HEK293 (cell line): Measurements from ENCODE around the gene GALNT2.

Source experiments
- CTCF ChIA-PET: fragments of 350-600 bp; formaldehyde crosslinking; extraction: SDS; loops from one replicate; lab custom pipeline; 2021; ENCODE audit warnings: antibody characterized with exemption; lab: Yijun Ruan, JAX
- POLR2A ChIA-PET: fragments of 300-600 bp; formaldehyde crosslinking; extraction: SDS; loops from one replicate; lab custom pipeline; 2020; ENCODE audit warnings: antibody characterized with exemption, inconsistent platforms; lab: Yijun Ruan, JAX
- H3K27ac ChIP-seq: fragments of 200-500 bp; sonication (Bioruptor generic); 2 replicates; pipeline ENCODE4 v1.5.1; 2014; ENCODE audit warnings: low read depth, low read length, control low read depth, inconsistent platforms; ENCODE audit errors: extremely low read depth
- H3K36me3 ChIP-seq, 2 experiments: fragments of 200-500 bp in 1 of 2; sonication (Bioruptor generic) in 1 of 2; 1 replicate in 1 of 2; 2 replicates in 1 of 2; pipeline ENCODE4 v1.5.1; 2014 to 2017; ENCODE audit warnings: inconsistent platforms in 2 of 2, low read length in 2 of 2; ENCODE audit not compliant: control insufficient read depth in 2 of 2, insufficient read depth in 1 of 2
- H3K4me1 ChIP-seq: fragments of 200-500 bp; sonication (Bioruptor generic); 2 replicates; pipeline ENCODE4 v1.5.1; 2014; ENCODE audit warnings: mild to moderate bottlenecking, low read length, inconsistent platforms; ENCODE audit not compliant: control insufficient read depth, insufficient read depth
- H3K4me3 ChIP-seq: 2 replicates; pipeline ENCODE4 v1.5.1; 2011; ENCODE audit warnings: low read depth, mild to moderate bottlenecking, control low read depth, low read length, moderate library complexity
- H3K9me3 ChIP-seq: fragments of 200-500 bp; sonication (Bioruptor generic); 2 replicates; pipeline ENCODE4 v1.5.1; 2014; ENCODE audit warnings: low read depth, low read length, inconsistent platforms; ENCODE audit not compliant: control insufficient read depth, insufficient read depth
- BCL11B ChIP-seq: fragments of 450-650 bp; formaldehyde crosslinking; IDR thresholded peaks from 2 replicates; pipeline ENCODE4 v1.5.1; 2016; ENCODE audit warnings: low read depth, missing biosample characterization, missing genetic modification characterization
- BCL6B ChIP-seq: fragments of 450-650 bp; formaldehyde crosslinking; IDR thresholded peaks from 2 replicates; pipeline ENCODE4 v1.5.1; 2017; ENCODE audit warnings: missing biosample characterization, missing genetic modification characterization
- GLIS1 ChIP-seq: fragments of 450-650 bp; formaldehyde crosslinking; IDR thresholded peaks from 2 replicates; pipeline ENCODE4 v1.5.1; 2016; ENCODE audit warnings: missing biosample characterization, missing genetic modification characterization
- KLF1 ChIP-seq: fragments of 450-650 bp; formaldehyde crosslinking; IDR thresholded peaks from 2 replicates; pipeline ENCODE4 v1.5.1; 2016; ENCODE audit warnings: missing biosample characterization, missing genetic modification characterization
- MZF1 ChIP-seq: fragments of 450-650 bp; formaldehyde crosslinking; IDR thresholded peaks from 2 replicates; pipeline ENCODE4 v1.5.1; 2017; ENCODE audit warnings: missing biosample characterization, missing genetic modification characterization, borderline replicate concordance
- RBAK ChIP-seq: fragments of 450-650 bp; formaldehyde crosslinking; IDR thresholded peaks from 2 replicates; pipeline ENCODE4 v1.5.1; 2016; ENCODE audit warnings: missing biosample characterization, missing genetic modification characterization
- SETDB1 ChIP-seq: IDR thresholded peaks from one replicate; pipeline ENCODE4 v1.6.1; 2017; ENCODE audit warnings: mild to moderate bottlenecking, low read length, moderate library complexity, mixed read lengths; ENCODE audit not compliant: insufficient read length
- SP7 ChIP-seq: fragments of 450-650 bp; formaldehyde crosslinking; IDR thresholded peaks from 2 replicates; pipeline ENCODE4 v1.5.1; 2016; ENCODE audit warnings: missing biosample characterization, missing genetic modification characterization
- TCF7L2 ChIP-seq: IDR thresholded peaks from 2 replicates; pipeline ENCODE4 v1.6.1; 2011; ENCODE audit warnings: low read depth, mild to moderate bottlenecking, inconsistent platforms, low read length, moderate library complexity, borderline replicate concordance
- TSHZ1 ChIP-seq: fragments of 450-650 bp; formaldehyde crosslinking; IDR thresholded peaks from 2 replicates; pipeline ENCODE4 v1.5.1; 2016; ENCODE audit warnings: missing biosample characterization, missing genetic modification characterization, borderline replicate concordance
- ZBTB26 ChIP-seq: fragments of 450-650 bp; formaldehyde crosslinking; optimal IDR thresholded peaks from 2 replicates; pipeline ENCODE3; 2016; ENCODE audit warnings: missing biosample characterization, mild to moderate bottlenecking, missing genetic modification characterization
- ZBTB48 ChIP-seq: fragments of 450-650 bp; formaldehyde crosslinking; IDR thresholded peaks from 2 replicates; pipeline ENCODE4 v1.5.1; 2016; ENCODE audit warnings: missing biosample characterization, missing genetic modification characterization
- ZFP37 ChIP-seq: fragments of 450-650 bp; formaldehyde crosslinking; IDR thresholded peaks from 2 replicates; pipeline ENCODE4 v1.5.1; 2016; ENCODE audit warnings: missing biosample characterization, missing genetic modification characterization
- ZNF10 ChIP-seq: fragments of 450-650 bp; formaldehyde crosslinking; IDR thresholded peaks from 2 replicates; pipeline ENCODE4 v1.5.1; 2017; ENCODE audit warnings: missing biosample characterization, missing genetic modification characterization
- ZNF169 ChIP-seq: fragments of 450-650 bp; formaldehyde crosslinking; IDR thresholded peaks from 2 replicates; pipeline ENCODE4 v1.5.1; 2016; ENCODE audit warnings: missing biosample characterization, missing genetic modification characterization
- ZNF19 ChIP-seq: fragments of 450-650 bp; formaldehyde crosslinking; IDR thresholded peaks from 2 replicates; pipeline ENCODE4; 2016; ENCODE audit warnings: missing biosample characterization, missing genetic modification characterization, low read depth
- ZNF2 ChIP-seq: fragments of 450-650 bp; formaldehyde crosslinking; IDR thresholded peaks from 2 replicates; pipeline ENCODE4 v1.5.1; 2016; ENCODE audit warnings: missing biosample characterization, missing genetic modification characterization
- ZNF302 ChIP-seq: fragments of 450-650 bp; formaldehyde crosslinking; IDR thresholded peaks from 2 replicates; pipeline ENCODE4 v1.5.1; 2016; ENCODE audit warnings: missing biosample characterization, missing genetic modification characterization, low read depth
- ZNF354C ChIP-seq: fragments of 450-650 bp; formaldehyde crosslinking; IDR thresholded peaks from 2 replicates; pipeline ENCODE4 v1.5.1; 2016; ENCODE audit warnings: missing biosample characterization, missing genetic modification characterization, low read depth, borderline replicate concordance
- ZNF394 ChIP-seq: fragments of 450-650 bp; formaldehyde crosslinking; IDR thresholded peaks from 2 replicates; pipeline ENCODE4 v1.5.1; 2016; ENCODE audit warnings: missing biosample characterization, missing genetic modification characterization, mild to moderate bottlenecking, moderate library complexity, borderline replicate concordance
- ZNF510 ChIP-seq: fragments of 450-650 bp; formaldehyde crosslinking; IDR thresholded peaks from 2 replicates; pipeline ENCODE4 v1.5.1; 2018; ENCODE audit warnings: mild to moderate bottlenecking, missing genetic modification characterization, missing biosample characterization; ENCODE audit not compliant: insufficient replicate concordance
- ZNF521 ChIP-seq: fragments of 450-650 bp; formaldehyde crosslinking; IDR thresholded peaks from 2 replicates; pipeline ENCODE4 v1.5.1; 2017; ENCODE audit warnings: missing biosample characterization, mild to moderate bottlenecking, missing genetic modification characterization
- ZNF621 ChIP-seq: fragments of 450-650 bp; formaldehyde crosslinking; IDR thresholded peaks from 2 replicates; pipeline ENCODE4 v1.5.1; 2017; ENCODE audit warnings: missing biosample characterization, missing genetic modification characterization
- ZNF624 ChIP-seq: fragments of 450-650 bp; formaldehyde crosslinking; IDR thresholded peaks from 2 replicates; pipeline ENCODE4 v1.5.1; 2017; ENCODE audit warnings: missing biosample characterization, missing genetic modification characterization
- ZNF629 ChIP-seq: fragments of 450-650 bp; formaldehyde crosslinking; IDR thresholded peaks from 2 replicates; pipeline ENCODE4 v1.5.1; 2017; ENCODE audit warnings: missing biosample characterization, missing genetic modification characterization
- ZNF660 ChIP-seq: fragments of 450-650 bp; IDR thresholded peaks from 2 replicates; pipeline ENCODE4 v1.5.1; 2018; ENCODE audit warnings: missing biosample characterization, mild to moderate bottlenecking, missing genetic modification characterization
- ZNF664 ChIP-seq: fragments of 450-650 bp; formaldehyde crosslinking; IDR thresholded peaks from 2 replicates; pipeline ENCODE4 v1.5.1; 2016; ENCODE audit warnings: missing biosample characterization, missing genetic modification characterization
- ZNF843 ChIP-seq: fragments of 450-650 bp; formaldehyde crosslinking; IDR thresholded peaks from 2 replicates; pipeline ENCODE4 v1.5.1; 2016; ENCODE audit warnings: missing biosample characterization, missing genetic modification characterization
- ZXDB ChIP-seq: fragments of 450-650 bp; formaldehyde crosslinking; IDR thresholded peaks from 2 replicates; pipeline ENCODE4 v1.5.1; 2016; ENCODE audit warnings: missing biosample characterization, missing genetic modification characterization

Gene GALNT2

GRCh38 chr1:230309646-230310177 is 242.7 kb downstream of the GALNT2 start:
- TF ChIP-seq ZNF510 (tag by site-specific recombination) (no peak), TSHZ1 (no peak), ZNF354C (tag by site-specific recombination) (no peak), ZNF302 (tag by site-specific recombination) (no peak), SETDB1 (no peak), ZNF394 (tag by site-specific recombination) (no peak), KLF1 (tag by site-specific recombination) (0 out of 2 replicates have a peak, but pooled peaks have one; percentile 22)
- TF ChIP-seq, all 188 proteins: peak for 1
- POLR2A ChIA-PET = interaction anchor here (0.8 to 1.1 kb wide), 2 partner anchors 67 to 648 kb away, joined by 3 read pairs; no protein-coding TSS in a partner anchor
- Histone ChIP-seq H3K9me3 (no peaks in the 10 kb centered on the region), H3K36me3 (no peaks in the 10 kb centered on the region), H3K4me3 (no peak overlapping the region), H3K27ac (no peak overlapping the region), H3K4me1 (no peaks in the 10 kb centered on the region)
- CTCF ChIA-PET = interaction anchor here (0.5 to 2.6 kb wide), 20 partner anchors 11 to 659 kb away, joined by 3 to 10 read pairs (median 3); no protein-coding TSS in a partner anchor

DNA sequence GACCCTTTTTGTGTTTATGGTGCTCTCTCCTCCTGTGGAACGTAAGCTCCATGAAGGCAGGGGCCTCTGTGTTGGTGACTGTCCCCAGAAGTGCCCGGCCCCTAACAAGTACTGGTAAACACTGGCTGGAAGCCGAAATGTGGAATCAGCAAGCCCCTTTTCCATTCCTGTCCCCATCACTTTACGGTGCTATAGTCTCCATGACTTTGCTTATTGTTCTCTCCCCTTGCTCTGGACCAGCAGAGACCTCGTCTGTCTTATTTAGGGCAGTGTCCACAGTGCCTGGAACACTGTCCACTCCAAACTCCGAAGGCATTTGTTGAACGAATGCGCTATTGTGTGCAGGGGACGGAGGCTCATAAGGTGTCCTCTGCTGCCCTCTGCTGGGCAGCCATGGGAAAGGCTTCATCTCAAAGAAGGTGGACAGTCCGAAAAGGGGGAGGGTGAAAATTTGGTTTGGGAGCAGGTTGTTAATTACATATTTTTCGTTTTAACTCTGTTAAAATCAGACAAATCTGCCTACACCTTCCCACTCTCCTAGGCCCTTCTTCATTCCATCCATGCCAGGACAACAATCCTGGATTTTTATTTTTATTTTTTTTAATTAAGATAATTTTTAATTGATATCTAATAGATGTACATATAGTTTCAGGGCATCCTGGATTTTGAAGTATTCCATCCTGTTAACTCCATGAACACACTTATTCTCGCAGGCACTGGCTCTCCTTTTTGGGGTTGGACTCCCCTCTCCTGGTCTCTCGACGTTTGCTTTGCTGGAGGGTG is 243.5 kb downstream of the GALNT2 start:
- POLR2A ChIA-PET = interaction anchor here (0.8 to 1.1 kb wide), 2 partner anchors 66 to 649 kb away, joined by 3 read pairs; no protein-coding TSS in a partner anchor
- no peak overlapping the region for H3K27ac ChIP-seq
- CTCF ChIA-PET = interaction anchor here (0.5 to 2.3 kb wide), 20 partner anchors 10 to 1053 kb away, joined by 3 to 10 read pairs (median 3); no protein-coding TSS in a partner anchor
- TF ChIP-seq ZNF664 (tag by site-specific recombination) (no peak), ZNF354C (tag by site-specific recombination) (no peak), ZNF521 (tag by site-specific recombination) (no peak), RBAK (tag by site-specific recombination) (no peak), MZF1 (tag by site-specific recombination) (no peak), ZNF629 (tag by site-specific recombination) (0 out of 2 replicates have a peak, but pooled peaks have one; percentile 23), ZNF621 (tag by site-specific recombination) (no peak), ZNF660 (peak; percentile 74), ZBTB26 (tag by site-specific recombination) (no peak), ZXDB (tag by site-specific recombination) (0 out of 2 replicates have a peak, but pooled peaks have one; percentile 33), ZNF624 (tag by site-specific recombination) (no peak), ZNF843 (tag by site-specific recombination) (no peak), BCL6B (tag by site-specific recombination) (no peak), SP7 (tag by site-specific recombination) (peak; percentile 45; the same call in 1 of the 2 replicates), TCF7L2 (no peak), ZNF169 (no peak), ZNF2 (peak; percentile 87), ZNF10 (tag by site-specific recombination) (no peak; the same call in 1 of the 2 replicates), ZBTB48 (tag by site-specific recombination) (peak; percentile 88), ZFP37 (tag by site-specific recombination) (0 out of 2 replicates have a peak, but pooled peaks have one; percentile 22), ZNF19 (tag by site-specific recombination) (no peak), BCL11B (tag by site-specific recombination) (peak; percentile 67), GLIS1 (tag by site-specific recombination) (no peak)

More for the DNA sequence above, 243.5 kb downstream of the GALNT2 start:
- H3K4me1 ChIP-seq = no peaks in the 10 kb centered on the region
- H3K4me3 ChIP-seq = no peak overlapping the region
- no peaks in the 10 kb centered on the region for H3K36me3 ChIP-seq
- H3K9me3 ChIP-seq = no peaks in the 10 kb centered on the region
